ENCODE measurements around the gene CCDC188. TPM values are rescaled to one million over a fixed set of nuclear protein-coding genes. Genes with fewer than 3 reads are reported as not detected.

CCDC188 gene
- total and polyA plus RNA-seq, 2 of the 13 experiments (the other 11 are each of a cell fraction or from before 2014, with no cell fraction given), result not detected

GRCh38 chr22:20171288-20172140, 20.7 kb upstream of the CCDC188 start:
- no peaks in the 10 kb centered on the region for H3K79me2 ChIP-seq (ENCODE audit: insufficient read depth, low read length)
- ChIA-PET POLR2A (no interaction called here), CTCF (ENCODE audit: low intra/inter-chr PET ratio, low total read pairs) (no interaction called here)
- peaks cover 6% of the 10 kb centered on the region; the same call in 1 of the 2 replicates for H4K20me1 ChIP-seq (ENCODE audit: insufficient read depth, low read length)
- FAIRE-seq, result no peak
- no peaks in the 10 kb centered on the region for H3K9me3 ChIP-seq (ENCODE audit: low read length)
- BruUV-seq (replicated peaks), result no TSS peak
- H3K27me3 ChIP-seq (ENCODE audit: control insufficient read depth in 1 of 2, insufficient read depth in 2 of 2, low read length in 2 of 2), result peaks cover 23 to 85% of the 10 kb centered on the region in 2 experiments
- H3K27ac ChIP-seq (ENCODE audit: extremely low read length, insufficient read depth, low read length), result no peak overlapping the region
- TF ChIP-seq ERF (CRISPR knock-in tag; IDR thresholded peaks at IDR 0.05) (no peak), NR3C1 (CRISPR knock-in tag; IDR thresholded peaks at IDR 0.05) (no peak), TAF1 (CRISPR knock-in tag; IDR thresholded peaks at IDR 0.05) (no peak), ZFYVE20 (CRISPR knock-in tag; IDR thresholded peaks at IDR 0.05; ENCODE audit: borderline replicate concordance, low read depth) (no peak), KAT8 (CRISPR knock-in tag; IDR thresholded peaks at IDR 0.05) (no peak)
- H3K36me3 ChIP-seq (replicated peaks in 1 of 2; ENCODE audit: control insufficient read depth in 1 of 2, insufficient read depth in 2 of 2, low read length in 2 of 2), result no peaks in the 10 kb centered on the region
- peaks cover 6% of the 10 kb centered on the region; the same call in 1 of the 2 replicates for H3K4me1 ChIP-seq (ENCODE audit: insufficient read depth, low read length)
- DNase-seq (ENCODE audit: low spot score), result no peak
- WGBS (ENCODE audit: low lambda C conversion rate), result 6% methylated on average over 6 of the region's 12 CpGs
- no peak overlapping the region for H3K9ac ChIP-seq (ENCODE audit: insufficient read depth, low read depth, low read length)
- H3K4me3 ChIP-seq (replicated peaks in 1 of 3; ENCODE audit: insufficient read depth in 1 of 3, low read depth in 2 of 3, low read length in 3 of 3), result no peak overlapping the region
- in situ Hi-C loops (cut with HindIII; ENCODE audit: extremely low pct_ligation_motif_present, low pct_unique_long_range_greater_than_20kb) (loop anchor here (25.0 kb wide), 1 partner anchor 1209 kb away; no protein-coding TSS in a partner anchor), intact Hi-C loops (cut with micrococcal nuclease; ENCODE audit: unreplicated experiment) (no loop called here)
- H2AFZ ChIP-seq (ENCODE audit: low read length), result no peak overlapping the region
- no peak for ATAC-seq
- H3K4me2 ChIP-seq (ENCODE audit: low read depth, low read length), result no peak overlapping the region

GRCh38 chr22:20170170-20170569, 19.3 kb upstream of the CCDC188 start:
- POLR2A ChIA-PET, result no interaction called here
- BruUV-seq (replicated peaks), result no TSS peak
- no peak for DNase-seq (ENCODE audit: low spot score)
- H2AFZ ChIP-seq (ENCODE audit: low read length), result no peak overlapping the region
- H3K36me3 ChIP-seq (replicated peaks in 1 of 2; ENCODE audit: control insufficient read depth in 1 of 2, insufficient read depth in 2 of 2, low read length in 2 of 2), result no peaks in the 10 kb centered on the region
- no peak overlapping the region for H3K4me2 ChIP-seq (ENCODE audit: low read depth, low read length)
- peaks cover 3% of the 10 kb centered on the region; the same call in 1 of the 2 replicates for H4K20me1 ChIP-seq (ENCODE audit: insufficient read depth, low read length)
- no peak for FAIRE-seq
- WGBS (ENCODE audit: low lambda C conversion rate), result 57% methylated on average over 2 of the region's 13 CpGs
- no peak for ATAC-seq
- intact Hi-C loops (cut with micrococcal nuclease; ENCODE audit: unreplicated experiment), result no loop called here
- no peaks in the 10 kb centered on the region for H3K79me2 ChIP-seq (ENCODE audit: insufficient read depth, low read length)
- H3K9ac ChIP-seq (ENCODE audit: insufficient read depth, low read depth, low read length), result no peak overlapping the region
- H3K27ac ChIP-seq (ENCODE audit: extremely low read length, insufficient read depth, low read length), result no peak overlapping the region
- H3K9me3 ChIP-seq (ENCODE audit: low read length), result no peaks in the 10 kb centered on the region
- peaks cover 23 to 82% of the 10 kb centered on the region in 2 experiments for H3K27me3 ChIP-seq (ENCODE audit: control insufficient read depth in 1 of 2, insufficient read depth in 2 of 2, low read length in 2 of 2)
- in situ Hi-C loops (cut with HindIII; ENCODE audit: extremely low pct_ligation_motif_present, low pct_unique_long_range_greater_than_20kb), result loop anchor here (25.0 kb wide), 1 partner anchor 1208 kb away; no protein-coding TSS in a partner anchor
- CTCF ChIA-PET (ENCODE audit: low intra/inter-chr PET ratio, low total read pairs), result no interaction called here
- no peak overlapping the region for H3K4me3 ChIP-seq (replicated peaks in 1 of 3; ENCODE audit: insufficient read depth in 1 of 3, low read depth in 2 of 3, low read length in 3 of 3)
- peaks cover 6% of the 10 kb centered on the region; the same call in 1 of the 2 replicates for H3K4me1 ChIP-seq (ENCODE audit: insufficient read depth, low read length)
- TF ChIP-seq U2AF1 (optimal IDR thresholded peaks at IDR 0.05; ENCODE audit: low read depth, low read length), result no peak
- TF ChIP-seq ZNF577 (CRISPR knock-in tag; IDR thresholded peaks at IDR 0.05; ENCODE audit: borderline replicate concordance, low read depth), result no peak
- no peak for TF ChIP-seq CBFB (CRISPR knock-in tag; IDR thresholded peaks at IDR 0.05)
- no peak for TF ChIP-seq HIC2 (CRISPR knock-in tag; IDR thresholded peaks at IDR 0.05; ENCODE audit: low read depth)
- no peak for TF ChIP-seq EP300 (IDR thresholded peaks at IDR 0.05; ENCODE audit: low read depth in 2 of 2, low read length in 2 of 2)
- no peak for TF ChIP-seq EP300 (CRISPR knock-in tag; IDR thresholded peaks at IDR 0.05; ENCODE audit: borderline replicate concordance)
- TF ChIP-seq ZNF512B (CRISPR knock-in tag; IDR thresholded peaks at IDR 0.05; ENCODE audit: borderline replicate concordance), result no peak
- no peak for TF ChIP-seq IKZF4 (CRISPR knock-in tag; IDR thresholded peaks at IDR 0.05; ENCODE audit: borderline replicate concordance, low read depth, not compliant biosample characterization)
